IgD-negative memory B cell (primary cell): ENCODE results near the gene EYA3. TPM values are rescaled to one million over a fixed set of nuclear protein-coding genes. Genes with fewer than 3 reads are reported as not detected.

Source experiments
- H3K27ac Mint-ChIP-seq, 3 donors: one replicate each; pipeline ENCODE4 v1.8.0; 2020 to 2022; ENCODE audit warnings: mild to moderate bottlenecking in 3 of 3, mixed read lengths in 3 of 3, moderate library complexity in 1 of 3
- H3K27me3 Mint-ChIP-seq: one replicate; pipeline ENCODE4 v1.8.0; 2021; ENCODE audit warnings: mixed read lengths
- H3K36me3 Mint-ChIP-seq: one replicate; pipeline ENCODE4 v1.8.0; 2020; ENCODE audit warnings: mild to moderate bottlenecking, mixed read lengths
- H3K4me1 Mint-ChIP-seq, 3 donors: one replicate each; pipeline ENCODE4 v1.8.0; 2020 to 2022; ENCODE audit warnings: mixed read lengths in 3 of 3, mild to moderate bottlenecking in 1 of 3
- H3K4me3 Mint-ChIP-seq, 4 donors: one replicate each; pipeline ENCODE4 v1.8.0; 2020 to 2022; ENCODE audit warnings: mild to moderate bottlenecking in 4 of 4, mixed read lengths in 4 of 4, moderate library complexity in 3 of 4
- H3K9me3 Mint-ChIP-seq, 3 donors: one replicate each; pipeline ENCODE4 v1.8.0; 2020 to 2021; ENCODE audit warnings: mixed read lengths in 3 of 3, mild to moderate bottlenecking in 1 of 3
- polyA plus RNA-seq: library from polyadenylated mRNA; unstranded; fragments of 300-500 nt; fragmentation: Illumina TruSeq; gene quantifications from one replicate; pipeline ENCODE4 v1.2.3, GENCODE V29; 2021

EYA3 gene
- polyA plus RNA-seq, 1 donor from 2014 or later, result 5.8 TPM

- H3K4me3 Mint-ChIP-seq, result peak overlapping the region in 1 of 4 donors; percentile 14
- no peaks in the 10 kb centered on the region for H3K9me3 Mint-ChIP-seq
- H3K36me3 Mint-ChIP-seq, result no peaks in the 10 kb centered on the region
- peaks cover 25 to 29% (median 27%) of the 10 kb centered on the region in 3 donors for H3K4me1 Mint-ChIP-seq
- no peak overlapping the region for H3K27ac Mint-ChIP-seq
- no peaks in the 10 kb centered on the region for H3K27me3 Mint-ChIP-seq
Measured at GRCh38 chr1:28123461-28123961, 35.1 kb upstream of the EYA3 start.

- H3K4me1 Mint-ChIP-seq, result peaks cover 15 to 18% (median 16%) of the 10 kb centered on the region in 3 donors
- no peak overlapping the region for H3K4me3 Mint-ChIP-seq
- H3K27ac Mint-ChIP-seq, result no peak overlapping the region
- no peaks in the 10 kb centered on the region for H3K9me3 Mint-ChIP-seq
- H3K36me3 Mint-ChIP-seq, result no peaks in the 10 kb centered on the region
- no peaks in the 10 kb centered on the region for H3K27me3 Mint-ChIP-seq
Measured at GRCh38 chr1:28122183-28122582, 33.8 kb upstream of the EYA3 start.

- H3K27ac Mint-ChIP-seq, result no peak overlapping the region
- no peak overlapping the region for H3K4me3 Mint-ChIP-seq
- no peaks in the 10 kb centered on the region for H3K27me3 Mint-ChIP-seq
- H3K36me3 Mint-ChIP-seq, result no peaks in the 10 kb centered on the region
- H3K4me1 Mint-ChIP-seq, result peaks cover 4 to 9% (median 6%) of the 10 kb centered on the region in 3 donors
- no peaks in the 10 kb centered on the region for H3K9me3 Mint-ChIP-seq
Measured at GRCh38 chr1:28119556-28119955, 31.1 kb upstream of the EYA3 start.

- no peaks in the 10 kb centered on the region for H3K27me3 Mint-ChIP-seq
- no peak overlapping the region for H3K27ac Mint-ChIP-seq
- H3K4me3 Mint-ChIP-seq, result no peak overlapping the region
- H3K36me3 Mint-ChIP-seq, result no peaks in the 10 kb centered on the region
- peaks cover 4 to 9% (median 6%) of the 10 kb centered on the region in 3 donors for H3K4me1 Mint-ChIP-seq
- no peaks in the 10 kb centered on the region for H3K9me3 Mint-ChIP-seq
Measured at GRCh38 chr1:28118640-28119307, 30.4 kb upstream of the EYA3 start.

- H3K4me1 Mint-ChIP-seq, result peaks cover 7 to 13% (median 12%) of the 10 kb centered on the region in 3 donors
- no peaks in the 10 kb centered on the region for H3K36me3 Mint-ChIP-seq
- no peak overlapping the region for H3K27ac Mint-ChIP-seq
- H3K27me3 Mint-ChIP-seq, result no peaks in the 10 kb centered on the region
- no peaks in the 10 kb centered on the region for H3K9me3 Mint-ChIP-seq
- no peak overlapping the region for H3K4me3 Mint-ChIP-seq
Measured at GRCh38 chr1:28115267-28115666, 26.9 kb upstream of the EYA3 start.

- no peaks in the 10 kb centered on the region for H3K36me3 Mint-ChIP-seq
- H3K27me3 Mint-ChIP-seq, result no peaks in the 10 kb centered on the region
- H3K4me3 Mint-ChIP-seq, result no peak overlapping the region
- no peak overlapping the region for H3K27ac Mint-ChIP-seq
- no peaks in the 10 kb centered on the region for H3K9me3 Mint-ChIP-seq
- H3K4me1 Mint-ChIP-seq, result peaks cover 7 to 13% (median 12%) of the 10 kb centered on the region in 3 donors
Measured at GRCh38 chr1:28114844-28115243, 26.4 kb upstream of the EYA3 start.

GRCh38 chr1:28113242-28113572 is 24.8 kb upstream of the EYA3 start:
- Mint-ChIP-seq H3K36me3 (no peaks in the 10 kb centered on the region), H3K4me1 (peaks cover 7 to 13% (median 12%) of the 10 kb centered on the region in 3 donors), H3K4me3 (no peak overlapping the region)

GRCh38 chr1:28112388-28113241 is 24.2 kb upstream of the EYA3 start:
- H3K36me3 Mint-ChIP-seq, result no peaks in the 10 kb centered on the region
- no peaks in the 10 kb centered on the region for H3K9me3 Mint-ChIP-seq
- peak overlapping the region in 1 of 3 donors; percentile 40 for H3K27ac Mint-ChIP-seq
- no peak overlapping the region for H3K4me3 Mint-ChIP-seq
- H3K4me1 Mint-ChIP-seq, result peaks cover 7 to 13% (median 12%) of the 10 kb centered on the region in 3 donors
- H3K27me3 Mint-ChIP-seq, result no peaks in the 10 kb centered on the region

More at GRCh38 chr1:28113242-28113572, 24.8 kb upstream of the EYA3 start:
- Mint-ChIP-seq H3K27ac (no peak overlapping the region), H3K9me3 (no peaks in the 10 kb centered on the region), H3K27me3 (no peaks in the 10 kb centered on the region)

GRCh38 chr1:28111157-28111556 is 22.7 kb upstream of the EYA3 start:
- Mint-ChIP-seq H3K36me3 (no peaks in the 10 kb centered on the region), H3K4me3 (peak overlapping the region in 1 of 4 donors; percentile 1), H3K4me1 (peaks cover 7 to 13% (median 12%) of the 10 kb centered on the region in 3 donors), H3K27me3 (no peaks in the 10 kb centered on the region), H3K27ac (peak overlapping the region; percentile 6 to 40 (median 28)), H3K9me3 (no peaks in the 10 kb centered on the region)

- Mint-ChIP-seq H3K36me3 (no peaks in the 10 kb centered on the region), H3K27ac (no peak overlapping the region)
Measured at GRCh38 chr1:28110555-28110954, 22.1 kb upstream of the EYA3 start.

GRCh38 chr1:28109639-28110038 is 21.2 kb upstream of the EYA3 start:
- Mint-ChIP-seq H3K27ac (no peak overlapping the region), H3K9me3 (no peaks in the 10 kb centered on the region), H3K4me1 (peaks cover 7 to 8% (median 8%) of the 10 kb centered on the region in 3 donors), H3K4me3 (no peak overlapping the region), H3K36me3 (no peaks in the 10 kb centered on the region), H3K27me3 (no peaks in the 10 kb centered on the region)

More at GRCh38 chr1:28110555-28110954, 22.1 kb upstream of the EYA3 start:
- Mint-ChIP-seq H3K27me3 (no peaks in the 10 kb centered on the region), H3K4me3 (no peak overlapping the region), H3K9me3 (no peaks in the 10 kb centered on the region), H3K4me1 (peaks cover 7 to 13% (median 12%) of the 10 kb centered on the region in 3 donors)

GRCh38 chr1:28108001-28108400 is 19.6 kb upstream of the EYA3 start:
- no peaks in the 10 kb centered on the region for H3K9me3 Mint-ChIP-seq
- H3K36me3 Mint-ChIP-seq, result no peaks in the 10 kb centered on the region
- peak overlapping the region in 1 of 3 donors; percentile 4 for H3K27ac Mint-ChIP-seq
- peaks cover 7 to 8% (median 7%) of the 10 kb centered on the region in 3 donors for H3K4me1 Mint-ChIP-seq
- H3K27me3 Mint-ChIP-seq, result no peaks in the 10 kb centered on the region
- H3K4me3 Mint-ChIP-seq, result no peak overlapping the region

GRCh38 chr1:28104866-28105467 is 16.6 kb upstream of the EYA3 start:
- Mint-ChIP-seq H3K9me3 (no peaks in the 10 kb centered on the region), H3K4me3 (no peak overlapping the region), H3K4me1 (peaks cover 0 to 2% (median 0%) of the 10 kb centered on the region in 3 donors), H3K36me3 (no peaks in the 10 kb centered on the region), H3K27ac (no peak overlapping the region), H3K27me3 (no peaks in the 10 kb centered on the region)

GRCh38 chr1:28102189-28102588 is 13.8 kb upstream of the EYA3 start:
- Mint-ChIP-seq H3K27me3 (no peaks in the 10 kb centered on the region), H3K9me3 (no peaks in the 10 kb centered on the region)

More at GRCh38 chr1:28102189-28102588, 13.8 kb upstream of the EYA3 start:
- H3K4me1 Mint-ChIP-seq, result peaks cover 0 to 2% (median 0%) of the 10 kb centered on the region in 3 donors
- H3K4me3 Mint-ChIP-seq, result no peak overlapping the region
- H3K36me3 Mint-ChIP-seq, result no peaks in the 10 kb centered on the region
- H3K27ac Mint-ChIP-seq, result no peak overlapping the region
